HepG2 (cell line): ENCODE results near the gene TWNK. TPM values are rescaled to one million over a fixed set of nuclear protein-coding genes. Genes with fewer than 3 reads are reported as not detected.

Experiments used
- ADNP ChIP-seq: sonication (generic); formaldehyde crosslinking; IDR thresholded peaks from 2 replicates; pipeline ENCODE4 v1.4.0; 2020; ENCODE audit warnings: missing genetic modification reagents
- DRAP1 ChIP-seq: IDR thresholded peaks from 2 replicates; pipeline ENCODE4 v1.6.1; 2016; ENCODE audit warnings: missing genetic modification reagents, missing compliant biosample characterization
- FOXO4 ChIP-seq: sonication (generic); formaldehyde crosslinking; conservative IDR thresholded peaks from 2 replicates; pipeline ENCODE4 v1.8.1; 2023; ENCODE audit warnings: missing genetic modification reagents
- MAFF ChIP-seq: IDR thresholded peaks from 2 replicates; pipeline ENCODE4 v1.6.1; 2011; ENCODE audit warnings: low read depth, low read length, improper control_type of control experiment
- MEF2D ChIP-seq: sonication (generic); formaldehyde crosslinking; IDR thresholded peaks from 2 replicates; pipeline ENCODE4 v1.5.1; 2020; ENCODE audit warnings: mild to moderate bottlenecking, missing genetic modification reagents
- PAF1 ChIP-seq: IDR thresholded peaks from 2 replicates; pipeline ENCODE4 v1.6.1; 2016; ENCODE audit warnings: missing genetic modification reagents, missing compliant biosample characterization
- PHF8 ChIP-seq: sonication (generic); formaldehyde crosslinking; IDR thresholded peaks from 2 replicates; pipeline ENCODE4 v1.5.0; 2020; ENCODE audit warnings: missing genetic modification reagents
- RBFOX2 ChIP-seq: fragments of 200-400 bp; formaldehyde crosslinking; IDR thresholded peaks from 2 replicates; pipeline ENCODE4 v1.6.1; 2017; ENCODE audit warnings: low read depth, mild to moderate bottlenecking, low read length
- ZBTB10 ChIP-seq: sonication (generic); formaldehyde crosslinking; IDR thresholded peaks from 2 replicates; pipeline ENCODE4 v1.4.0; 2020; ENCODE audit warnings: missing genetic modification reagents, borderline replicate concordance
- ZBTB26 ChIP-seq: IDR thresholded peaks from 2 replicates; pipeline ENCODE4 v1.6.1; 2016; ENCODE audit warnings: missing compliant biosample characterization, missing genetic modification reagents, borderline replicate concordance
- ZBTB8A ChIP-seq: sonication (generic); formaldehyde crosslinking; IDR thresholded peaks from 2 replicates; pipeline ENCODE4 v1.4.0; 2020; ENCODE audit warnings: mild to moderate bottlenecking, low read depth, missing genetic modification reagents, borderline replicate concordance
- ZNF263 ChIP-seq: sonication (generic); formaldehyde crosslinking; IDR thresholded peaks from 2 replicates; pipeline ENCODE4 v1.4.0; 2020; ENCODE audit warnings: missing genetic modification reagents
- ZNF280B ChIP-seq: sonication (generic); formaldehyde crosslinking; IDR thresholded peaks from 2 replicates; pipeline ENCODE4 v1.5.0; 2020; ENCODE audit warnings: missing genetic modification reagents, mild to moderate bottlenecking, borderline replicate concordance
- ZNF512 ChIP-seq: sonication (generic); formaldehyde crosslinking; IDR thresholded peaks from 2 replicates; pipeline ENCODE4 v1.4.0; 2020; ENCODE audit warnings: mild to moderate bottlenecking, missing genetic modification reagents
- ZNF841 ChIP-seq: sonication (generic); formaldehyde crosslinking; IDR thresholded peaks from 2 replicates; pipeline ENCODE4 v1.8.1; 2023; ENCODE audit warnings: missing genetic modification reagents, borderline replicate concordance
- polyA plus RNA-seq, 8 experiments: library from polyadenylated mRNA; depleted of rRNA in 3 of 8; stranded (reverse) in 7 of 8; unstranded in 1 of 8; fragments of >200 nt; fragmentation: Illumina TruSeq in 4 of 8; extraction: Trizol in 4 of 8; gene quantifications; 2 replicates each; pipeline versions ENCODE4 v1.2.1 to v1.2.3, GENCODE V29; 2011 to 2016; ENCODE audit warnings: low read depth in 4 of 8, missing spikeins in 1 of 8, mixed read lengths in 1 of 8; ENCODE audit not compliant: insufficient read depth in 1 of 8
- total RNA-seq, 5 experiments: library from RNA; depleted of rRNA; stranded (reverse); fragments of >200 nt; fragmentation: Illumina TruSeq; extraction: Trizol; gene quantifications; 2 replicates each; pipeline ENCODE4 v1.2.3, GENCODE V29; 2016; ENCODE audit warnings: low read depth in 1 of 5

TWNK gene
- total and polyA plus RNA-seq, 2 of the 13 experiments (the other 11 are each of a cell fraction or from before 2014, with no cell fraction given), result 10.7 to 16.5 TPM

GRCh38 chr10:101032637-101033224 is 45.4 kb downstream of the TWNK start (continued):
- TF ChIP-seq FOXO4 (CRISPR knock-in tag) (no peak), ZBTB8A (CRISPR knock-in tag) (no peak), PAF1 (no peak), MAFF (no peak), ADNP (CRISPR knock-in tag) (no peak), DRAP1 (CRISPR knock-in tag) (no peak), PHF8 (CRISPR knock-in tag) (no peak; the same call in 1 of the 2 replicates), ZNF280B (no peak), ZNF841 (CRISPR knock-in tag) (no peak), ZBTB10 (no peak), ZNF263 (no peak), ZBTB26 (no peak), RBFOX2 (no peak), MEF2D (CRISPR knock-in tag) (0 out of 2 replicates have a peak, but pooled peaks have one; percentile 35), ZNF512 (CRISPR knock-in tag) (no peak)
